ENCODE results near the gene SLC23A3. TPM values are rescaled to one million over a fixed set of nuclear protein-coding genes. Genes with fewer than 3 reads are reported as not detected.

SLC23A3 gene
- total and polyA plus RNA-seq, 9 of the 15 experiments (the other 6 are each of a cell fraction or from before 2014, with no cell fraction given): 0.06 to 0.64 (median 0.16) TPM

- no peak for TF ChIP-seq TBL1XR1 (IDR thresholded peaks at IDR 0.05; ENCODE audit: low read length in 2 of 2)
- TF ChIP-seq ESRRA (IDR thresholded peaks at IDR 0.05; ENCODE audit: borderline replicate concordance, low read depth): 0 out of 2 replicates have a peak, but pooled peaks have one; percentile 10
- peak; percentile 64 to 69 for TF ChIP-seq NRF1 (conservative IDR thresholded peaks at IDR 0.05 in 1 of 2, IDR thresholded peaks at IDR 0.05 in 1 of 2)
- peak in 1 of 2 experiments; percentile 71; a peak in 2 of 4 replicates for TF ChIP-seq NONO (IDR thresholded peaks at IDR 0.05; ENCODE audit: low read depth in 2 of 2, low read length in 1 of 2)
- no peak for TF ChIP-seq ELF2 (CRISPR knock-in tag; IDR thresholded peaks at IDR 0.05)
- no peak for TF ChIP-seq ZEB2 (IDR thresholded peaks at IDR 0.05)
- peak; percentile 97 for TF ChIP-seq L3MBTL2 (IDR thresholded peaks at IDR 0.05)
- TF ChIP-seq CREM (IDR thresholded peaks at IDR 0.05; ENCODE audit: low read depth): peak; percentile 38
- TF ChIP-seq ARID4B (CRISPR knock-in tag; IDR thresholded peaks at IDR 0.05): peak; percentile 85
- TF ChIP-seq MNT (conservative IDR thresholded peaks at IDR 0.05): peak; percentile 86 to 94
- no peak for TF ChIP-seq CREB3 (tag; conservative IDR thresholded peaks at IDR 0.05; ENCODE audit: low read depth)
- peak in 1 of 2 experiments; percentile 6; a peak in 1 of 4 replicates for TF ChIP-seq SIN3A (IDR thresholded peaks at IDR 0.05; ENCODE audit: borderline replicate concordance in 2 of 2, control insufficient read depth in 1 of 2, low read depth in 2 of 2, low read length in 2 of 2)
- 0 out of 2 replicates have a peak, but pooled peaks have one; percentile 57 for TF ChIP-seq GABPB2 (CRISPR knock-in tag; conservative IDR thresholded peaks at IDR 0.05)
- TF ChIP-seq ZNF263 (CRISPR knock-in tag; IDR thresholded peaks at IDR 0.05; ENCODE audit: borderline replicate concordance): 0 out of 2 replicates have a peak, but pooled peaks have one; percentile 13
- no peak for TF ChIP-seq ARID3B (CRISPR knock-in tag; IDR thresholded peaks at IDR 0.05; ENCODE audit: borderline replicate concordance)
- TF ChIP-seq NFIC (IDR thresholded peaks at IDR 0.05): peak; percentile 70
- TF ChIP-seq POLR2H (tag; IDR thresholded peaks at IDR 0.05; ENCODE audit: low read depth): no peak
Measured at GRCh38 chr2:219218732-219219701, 49.2 kb upstream of the SLC23A3 start, which contains the start of gene ABCB6 (continued).
